WTC11 (cell line): Measurements from ENCODE around the gene MYL11. TPM values are rescaled to one million over a fixed set of nuclear protein-coding genes. Genes with fewer than 3 reads are reported as not detected.

Source experiments
- ATAC-seq: fragments of 200-7000 bp; cut with Tn5 transposase; 2 replicates; pipeline ENCODE4 v1.10.0; 2021; ENCODE audit warnings: mild to moderate bottlenecking, moderate library complexity
- CTCF ChIA-PET: fragments of 300-600 bp; sonication (Branson Sonifier 250); formaldehyde crosslinking; loops from one replicate; lab custom pipeline; 2021; ENCODE audit warnings: antibody characterized with exemption; lab: Charles Lee
- POLR2A ChIA-PET: fragments of 350-600 bp; sonication (Branson Sonifier 250); formaldehyde crosslinking; loops from one replicate; lab custom pipeline; 2021; ENCODE audit warnings: antibody characterized with exemption; lab: Charles Lee
- DNase-seq: peaks from one replicate; pipeline ENCODE4 v3.0.0; 2021; ENCODE audit warnings: low spot score
- H3K27ac Mint-ChIP-seq: 2 replicates; pipeline ENCODE4 v1.8.0; 2021; ENCODE audit warnings: mixed read lengths
- H3K27me3 Mint-ChIP-seq: 2 replicates; pipeline ENCODE4 v1.8.0; 2021; ENCODE audit warnings: low read depth, mild to moderate bottlenecking, moderate library complexity, mixed read lengths
- H3K36me3 Mint-ChIP-seq: 2 replicates; pipeline ENCODE4 v1.8.0; 2021; ENCODE audit warnings: mixed read lengths
- H3K4me1 Mint-ChIP-seq: 2 replicates; pipeline ENCODE4 v1.8.0; 2022; ENCODE audit warnings: mixed read lengths
- H3K4me3 Mint-ChIP-seq: 2 replicates; pipeline ENCODE4 v1.8.0; 2021; ENCODE audit warnings: mild to moderate bottlenecking, moderate library complexity, mixed read lengths
- H3K9me3 Mint-ChIP-seq: 2 replicates; pipeline ENCODE4 v1.8.0; 2021; ENCODE audit warnings: mixed read lengths
- ATF1 ChIP-seq: sonication (generic); formaldehyde crosslinking; IDR thresholded peaks from 2 replicates; pipeline ENCODE4 v1.8.1; 2023; ENCODE audit warnings: mild to moderate bottlenecking, moderate library complexity, missing genetic modification reagents
- ATF2 ChIP-seq: sonication (generic); formaldehyde crosslinking; IDR thresholded peaks from 2 replicates; pipeline ENCODE4 v1.8.1; 2022; ENCODE audit warnings: low read depth, missing genetic modification reagents, borderline replicate concordance
- ATF3 ChIP-seq: sonication (generic); formaldehyde crosslinking; conservative IDR thresholded peaks from 2 replicates; pipeline ENCODE4 v1.8.1; 2022; ENCODE audit warnings: mild to moderate bottlenecking, missing genetic modification reagents
- CDX4 ChIP-seq: fragments of 250-450 bp; sonication (Bioruptor Pico); IDR thresholded peaks from 2 replicates; pipeline ENCODE4 v1.9.0; 2021; ENCODE audit warnings: moderate library complexity, mild to moderate bottlenecking, inconsistent platforms, borderline replicate concordance
- CREM ChIP-seq: sonication (generic); formaldehyde crosslinking; IDR thresholded peaks from 2 replicates; pipeline ENCODE4 v1.8.1; 2022; ENCODE audit warnings: mild to moderate bottlenecking, missing genetic modification reagents, moderate library complexity
- EMX1 ChIP-seq: fragments of 250-450 bp; sonication (Bioruptor Pico); IDR thresholded peaks from 2 replicates; pipeline ENCODE4 v1.8.0; 2021; ENCODE audit warnings: mild to moderate bottlenecking
- ESRRA ChIP-seq: sonication (generic); formaldehyde crosslinking; IDR thresholded peaks from 2 replicates; pipeline ENCODE4 v1.8.1; 2022; ENCODE audit warnings: mild to moderate bottlenecking, missing genetic modification reagents, borderline replicate concordance
- ETV6 ChIP-seq: sonication (generic); formaldehyde crosslinking; IDR thresholded peaks from 2 replicates; pipeline ENCODE4 v1.8.1; 2022; ENCODE audit warnings: mild to moderate bottlenecking, missing genetic modification reagents
- FOXJ3 ChIP-seq: sonication (generic); formaldehyde crosslinking; IDR thresholded peaks from 2 replicates; pipeline ENCODE4 v1.9.0; 2021; ENCODE audit warnings: missing genetic modification reagents, mild to moderate bottlenecking, borderline replicate concordance
- GABPB1 ChIP-seq: sonication (generic); formaldehyde crosslinking; IDR thresholded peaks from 2 replicates; pipeline ENCODE4 v1.8.1; 2023; ENCODE audit warnings: mild to moderate bottlenecking, missing genetic modification reagents
- JUN ChIP-seq: sonication (generic); formaldehyde crosslinking; IDR thresholded peaks from 2 replicates; pipeline ENCODE4 v1.8.0; 2023; ENCODE audit warnings: mild to moderate bottlenecking, missing genetic modification reagents
- MLX ChIP-seq: sonication (generic); formaldehyde crosslinking; IDR thresholded peaks from 2 replicates; pipeline ENCODE4 v1.8.1; 2023; ENCODE audit warnings: mild to moderate bottlenecking, missing genetic modification reagents, moderate library complexity
- MXD4 ChIP-seq: fragments of 250-450 bp; sonication (Bioruptor Pico); IDR thresholded peaks from 2 replicates; pipeline ENCODE4 v1.8.0; 2021; ENCODE audit warnings: mild to moderate bottlenecking, moderate library complexity, borderline replicate concordance
- NFATC4 ChIP-seq: fragments of 250-450 bp; sonication (Bioruptor Pico); IDR thresholded peaks from 2 replicates; pipeline ENCODE4 v1.9.0; 2021; ENCODE audit warnings: mild to moderate bottlenecking
- SMAD3 ChIP-seq: sonication (generic); formaldehyde crosslinking; IDR thresholded peaks from 2 replicates; pipeline ENCODE4 v1.8.0; 2022; ENCODE audit warnings: missing genetic modification reagents, mild to moderate bottlenecking, borderline replicate concordance
- TEAD1 ChIP-seq: sonication (generic); formaldehyde crosslinking; IDR thresholded peaks from 2 replicates; pipeline ENCODE4 v1.8.0; 2022; ENCODE audit warnings: mild to moderate bottlenecking, missing genetic modification reagents
- TEAD4 ChIP-seq: sonication (generic); formaldehyde crosslinking; IDR thresholded peaks from 2 replicates; pipeline ENCODE4 v1.8.0; 2022; ENCODE audit warnings: mild to moderate bottlenecking, missing genetic modification reagents
- USF1 ChIP-seq: sonication (generic); formaldehyde crosslinking; IDR thresholded peaks from 2 replicates; pipeline ENCODE4 v1.8.0; 2022; ENCODE audit warnings: mild to moderate bottlenecking, missing genetic modification reagents
- ZBTB21 ChIP-seq: sonication (generic); formaldehyde crosslinking; IDR thresholded peaks from 2 replicates; pipeline ENCODE4 v1.8.1; 2023; ENCODE audit warnings: mild to moderate bottlenecking, missing genetic modification reagents, borderline replicate concordance
- ZNF138 ChIP-seq: sonication (generic); formaldehyde crosslinking; conservative IDR thresholded peaks from 2 replicates; pipeline ENCODE4 v1.8.1; 2022; ENCODE audit warnings: mild to moderate bottlenecking, moderate library complexity, missing genetic modification reagents
- ZNF281 ChIP-seq: sonication (generic); formaldehyde crosslinking; IDR thresholded peaks from 2 replicates; pipeline ENCODE4 v1.8.0; 2023; ENCODE audit warnings: mild to moderate bottlenecking, missing genetic modification reagents
- ZNF425 ChIP-seq: fragments of 250-450 bp; sonication (Bioruptor Pico); conservative IDR thresholded peaks from 2 replicates; pipeline ENCODE4 v1.9.0; 2021; ENCODE audit warnings: mild to moderate bottlenecking
- total RNA-seq: library from RNA; stranded (reverse); gene quantifications from 3 replicates; pipeline ENCODE4 v1.2.3, GENCODE V29; 2021

Gene MYL11
- total RNA-seq, 1 experiment from 2014 or later: 1.3 TPM

- CTCF ChIA-PET: interaction anchor here (1.2 to 1.9 kb wide), 3 partner anchors 44 to 273 kb away, joined by 3 to 7 read pairs (median 4); partner anchors contain the start of genes DCTPP1 and TBX6
- DNase-seq (no peak), ATAC-seq (no peak)
- no peaks in the 10 kb centered on the region for H3K27me3 Mint-ChIP-seq
- POLR2A ChIA-PET: interaction anchor here (0.5 kb wide), 1 partner anchor 45 kb away, joined by 4 read pairs; no protein-coding TSS in a partner anchor
- TF ChIP-seq SMAD3 (CRISPR knock-in tag): no peak
- TF ChIP-seq ATF1 (CRISPR knock-in tag): no peak
- TF ChIP-seq MLX (CRISPR knock-in tag): no peak
- TF ChIP-seq EMX1 (CRISPR knock-in tag): no peak
- no peak for TF ChIP-seq ZNF425 (CRISPR knock-in tag)
- TF ChIP-seq FOXJ3 (CRISPR knock-in tag): no peak
- no peak for TF ChIP-seq CDX4 (CRISPR knock-in tag)
- no peak for TF ChIP-seq ESRRA (CRISPR knock-in tag)
- no peak for TF ChIP-seq ZNF138 (CRISPR knock-in tag)
- H3K4me3 Mint-ChIP-seq: no peak overlapping the region
- peaks cover 23% of the 10 kb centered on the region for H3K36me3 Mint-ChIP-seq
- no peaks in the 10 kb centered on the region for H3K9me3 Mint-ChIP-seq
- H3K4me1 Mint-ChIP-seq: peaks cover 27% of the 10 kb centered on the region
- H3K27ac Mint-ChIP-seq: no peak overlapping the region
Measured at GRCh38 chr16:30365200-30365599, 9.4 kb upstream of the MYL11 start.

GRCh38 chr16:30366511-30366910 is 8.1 kb upstream of the MYL11 start:
- Mint-ChIP-seq H3K36me3 (peaks cover 21% of the 10 kb centered on the region), H3K9me3 (no peaks in the 10 kb centered on the region), H3K4me1 (peaks cover 29% of the 10 kb centered on the region), H3K27me3 (no peaks in the 10 kb centered on the region), H3K4me3 (no peak overlapping the region), H3K27ac (no peak overlapping the region)
- no peak for DNase-seq
- ChIA-PET POLR2A (no interaction called here), CTCF (no interaction called here)
- TF ChIP-seq ZBTB21 (CRISPR knock-in tag): no peak
- no peak for TF ChIP-seq ZNF281 (CRISPR knock-in tag)
- no peak for TF ChIP-seq MXD4 (CRISPR knock-in tag)
- no peak for TF ChIP-seq NFATC4 (CRISPR knock-in tag)
- no peak for TF ChIP-seq GABPB1
- TF ChIP-seq ZNF425 (CRISPR knock-in tag): no peak
- no peak for TF ChIP-seq TEAD4
- no peak for TF ChIP-seq MLX (CRISPR knock-in tag)
- TF ChIP-seq ATF3: no peak
- no peak for TF ChIP-seq ATF2
- TF ChIP-seq JUN (CRISPR knock-in tag): no peak
- no peak for TF ChIP-seq ETV6
- TF ChIP-seq USF1: no peak
- TF ChIP-seq CREM (CRISPR knock-in tag): no peak
- no peak for TF ChIP-seq TEAD1 (CRISPR knock-in tag)
- ATAC-seq: no peak
